OCI-LY7 (cell line): Measurements from ENCODE around the gene SPAG9. TPM values are rescaled to one million over a fixed set of nuclear protein-coding genes. Genes with fewer than 3 reads are reported as not detected.

Source experiments
- BruUV-seq: library from RNA; stranded (reverse); fragments of 400-500 nt; replicated peaks from 2 replicates; lab custom pipeline; 2021; lab: Mats Ljungman, UMichigan
- CTCF ChIA-PET: fragments of 300-600 bp; sonication (Branson Sonifier 250); formaldehyde crosslinking; loops from one replicate; lab custom pipeline; 2022; ENCODE audit warnings: antibody characterized with exemption; ENCODE audit not compliant: unreplicated experiment; lab: Charles Lee
- POLR2A ChIA-PET: fragments of 300-600 bp; sonication (Branson Sonifier 250); formaldehyde crosslinking; loops from one replicate; lab custom pipeline; 2022; ENCODE audit warnings: antibody characterized with exemption; lab: Charles Lee
- DNase-seq: peaks from one replicate; pipeline ENCODE4 v3.0.0-alpha.2; 2015; ENCODE audit warnings: low spot score
- H2AFZ ChIP-seq: fragments of 200-600 bp; sonication (generic), shearing (Covaris generic); 2 replicates; pipeline ENCODE4 v1.6.1; 2014; ENCODE audit warnings: mild to moderate bottlenecking, antibody characterized with exemption, low read length, moderate library complexity
- H3K27ac ChIP-seq: fragments of 200-600 bp; sonication (generic); 2 replicates; pipeline ENCODE4 v1.5.1; 2014; ENCODE audit warnings: mixed run types, low read depth, mild to moderate bottlenecking, moderate library complexity, low read length, inconsistent platforms; ENCODE audit not compliant: poor library complexity, severe bottlenecking
- H3K36me3 ChIP-seq: fragments of 200-600 bp; sonication (generic); 2 replicates; pipeline ENCODE4 v1.6.1; 2014; ENCODE audit warnings: mild to moderate bottlenecking, antibody characterized with exemption, low read length, moderate library complexity, mixed read lengths; ENCODE audit not compliant: insufficient read depth
- H3K4me1 ChIP-seq: fragments of 200-600 bp; sonication (generic); 2 replicates; pipeline ENCODE4 v1.5.1; 2014; ENCODE audit warnings: mild to moderate bottlenecking, low read length; ENCODE audit not compliant: insufficient read depth, poor library complexity, severe bottlenecking
- H3K4me2 ChIP-seq: fragments of 200-600 bp; sonication (generic); 2 replicates; pipeline ENCODE4 v1.6.1; 2014; ENCODE audit warnings: mild to moderate bottlenecking, low read length
- H3K4me3 ChIP-seq: fragments of 200-600 bp; sonication (generic); 2 replicates; pipeline ENCODE4 v1.5.1; 2014; ENCODE audit warnings: mild to moderate bottlenecking, low read depth, low read length; ENCODE audit not compliant: poor library complexity, severe bottlenecking
- H3K79me2 ChIP-seq: fragments of 200-600 bp; sonication (generic); 2 replicates; pipeline ENCODE4 v1.6.1; 2016; ENCODE audit warnings: low read depth, mild to moderate bottlenecking, low read length, moderate library complexity, mixed read lengths; ENCODE audit not compliant: insufficient read depth
- H3K9me2 ChIP-seq: fragments of 200-600 bp; sonication (generic); 2 replicates; pipeline ENCODE4 v1.6.1; 2016; ENCODE audit warnings: mild to moderate bottlenecking, low read length, mixed read lengths; ENCODE audit not compliant: insufficient read depth
- H3K9me3 ChIP-seq: fragments of 200-600 bp; sonication (generic); 2 replicates; pipeline ENCODE4 v1.6.1; 2014; ENCODE audit warnings: mild to moderate bottlenecking, mixed run types, low read length, mixed read lengths
- H4K20me1 ChIP-seq: fragments of 200-600 bp; sonication (generic); 2 replicates; pipeline ENCODE4 v1.6.1; 2014; ENCODE audit warnings: mild to moderate bottlenecking, antibody characterized with exemption, low read length, moderate library complexity, mixed read lengths; ENCODE audit not compliant: insufficient read depth
- CTCF ChIP-seq: fragments of 200-600 bp; sonication (generic); conservative IDR thresholded peaks from 2 replicates; pipeline ENCODE4 v1.5.1; 2014; ENCODE audit warnings: mild to moderate bottlenecking, antibody characterized with exemption, low read length, moderate library complexity, mixed read lengths
- EZH2phosphoT487 ChIP-seq: fragments of 200-600 bp; sonication (generic); IDR thresholded peaks from 2 replicates; pipeline ENCODE4 v1.6.1; 2018; ENCODE audit warnings: low read depth, borderline replicate concordance, mild to moderate bottlenecking, mixed run types, antibody characterized with exemption, low read length, moderate library complexity, mixed read lengths
- intact Hi-C: fragments of 100-400 bp; cut with micrococcal nuclease; formaldehyde crosslinking; loops from one replicate; pipeline ENCODE4 v1.10.0; 2022; ENCODE audit not compliant: unreplicated experiment
- total RNA-seq, 2 experiments: library from RNA; depleted of rRNA in 1 of 2; stranded (reverse); fragments of >200 nt in 1 of 2; shearing (Covaris generic) in 1 of 2; gene quantifications; 2 replicates each; pipeline ENCODE4 v1.2.3, GENCODE V29; 2014 to 2022

Gene SPAG9
- total RNA-seq, 2 experiments from 2014 or later = 75.5 to 78.9 TPM

GRCh38 chr17:51135956-51136355, 15.3 kb upstream of the SPAG9 start:
- Histone ChIP-seq H3K4me1 (peaks cover 3% of the 10 kb centered on the region), H3K9me3 (no peaks in the 10 kb centered on the region), H3K36me3 (no peaks in the 10 kb centered on the region), H3K4me2 (no peak overlapping the region), H2AFZ (no peak overlapping the region), H4K20me1 (no peaks in the 10 kb centered on the region), H3K27ac (no peak overlapping the region), H3K9me2 (no peaks in the 10 kb centered on the region), H3K4me3 (no peak overlapping the region), H3K79me2 (no peaks in the 10 kb centered on the region)
- TF ChIP-seq EZH2phosphoT487 (no peak), CTCF (no peak)
- CTCF ChIA-PET = no interaction called here
- DNase-seq = no peak
- BruUV-seq = no TSS peak
- POLR2A ChIA-PET = no interaction called here
- intact Hi-C loops = no loop called here

- Histone ChIP-seq H3K79me2 (no peaks in the 10 kb centered on the region), H3K4me2 (no peak overlapping the region), H3K9me3 (no peaks in the 10 kb centered on the region), H3K27ac (no peak overlapping the region), H3K4me3 (no peak overlapping the region), H3K9me2 (no peaks in the 10 kb centered on the region), H3K36me3 (no peaks in the 10 kb centered on the region), H2AFZ (no peak overlapping the region), H3K4me1 (peaks cover 3% of the 10 kb centered on the region), H4K20me1 (no peaks in the 10 kb centered on the region)
- ChIA-PET POLR2A (interaction anchor here (0.7 kb wide), 1 partner anchor 20 kb away, joined by 3 read pairs; no protein-coding TSS in a partner anchor), CTCF (no interaction called here)
- intact Hi-C loops = no loop called here
- no peak for DNase-seq
- no TSS peak for BruUV-seq
- TF ChIP-seq CTCF (no peak), EZH2phosphoT487 (no peak)
Measured at GRCh38 chr17:51133365-51133764, 12.7 kb upstream of the SPAG9 start.

- Histone ChIP-seq H3K36me3 (no peaks in the 10 kb centered on the region), H3K27ac (no peak overlapping the region), H4K20me1 (no peaks in the 10 kb centered on the region), H3K4me3 (no peak overlapping the region), H3K79me2 (no peaks in the 10 kb centered on the region), H3K4me1 (peaks cover 3% of the 10 kb centered on the region), H3K4me2 (no peak overlapping the region), H2AFZ (no peak overlapping the region), H3K9me3 (no peaks in the 10 kb centered on the region), H3K9me2 (no peaks in the 10 kb centered on the region)
- POLR2A ChIA-PET = no interaction called here
- CTCF ChIA-PET = no interaction called here
- TF ChIP-seq CTCF = no peak
- no peak for TF ChIP-seq EZH2phosphoT487
- intact Hi-C loops = no loop called here
- no TSS peak for BruUV-seq
- no peak for DNase-seq
Measured at GRCh38 chr17:51132964-51133319, 12.3 kb upstream of the SPAG9 start.
